NCI-H446 treated with DMSO at 0.1 percent for 48 hours (cell line): Measurements from ENCODE around the gene SIGLEC11.
A peak's percentile ranks its signal among the peaks of the same experiment; 100 is the strongest.
"Not testable (repeated sequence)": the region's sequence is repeated elsewhere in the genome, so short reads cannot be mapped to it uniquely, and the experiment has no call there.

Source experiments
- DNase-seq: peaks from one replicate; lab custom pipeline; 2025; lab: John Stamatoyannopoulos, UW

The SIGLEC11 gene

DNA sequence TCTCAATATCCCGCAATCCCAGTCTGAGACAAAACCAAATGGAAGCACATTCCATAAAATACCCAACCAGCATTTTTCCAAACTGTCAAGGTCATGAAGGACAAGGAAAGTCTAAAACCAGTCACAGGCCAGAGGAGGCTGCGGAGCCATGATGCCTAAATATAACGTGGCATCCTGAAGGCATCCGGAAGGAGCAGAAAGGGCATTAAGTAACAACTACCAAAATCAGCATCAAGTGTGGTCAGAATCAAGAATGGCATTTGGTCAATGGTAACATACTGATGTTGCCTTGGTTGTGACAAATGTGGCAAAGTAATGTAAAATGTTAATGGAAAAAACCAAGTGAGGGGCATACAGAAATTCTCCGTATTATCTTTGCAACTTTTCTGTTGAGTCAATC is 35.5 kb downstream of the SIGLEC11 start:
- no peak for DNase-seq

DNA sequence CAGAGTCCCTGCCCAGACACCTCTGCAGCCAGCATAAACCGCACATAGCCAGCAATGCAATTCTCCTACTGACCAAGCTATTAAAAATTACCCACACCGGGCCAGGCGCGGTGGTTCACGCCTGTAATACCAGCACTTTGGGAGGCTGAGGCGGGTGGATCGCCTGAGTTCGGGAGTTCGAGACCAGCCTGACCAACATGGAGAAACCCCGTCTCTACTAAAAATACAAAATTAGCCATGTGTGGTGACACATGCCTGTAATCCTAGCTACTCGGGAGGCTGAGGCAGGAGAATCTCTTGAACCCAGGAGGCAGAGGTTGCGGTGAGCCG is 36.1 kb downstream of the SIGLEC11 start:
- not testable (repeated sequence) for DNase-seq

DNA sequence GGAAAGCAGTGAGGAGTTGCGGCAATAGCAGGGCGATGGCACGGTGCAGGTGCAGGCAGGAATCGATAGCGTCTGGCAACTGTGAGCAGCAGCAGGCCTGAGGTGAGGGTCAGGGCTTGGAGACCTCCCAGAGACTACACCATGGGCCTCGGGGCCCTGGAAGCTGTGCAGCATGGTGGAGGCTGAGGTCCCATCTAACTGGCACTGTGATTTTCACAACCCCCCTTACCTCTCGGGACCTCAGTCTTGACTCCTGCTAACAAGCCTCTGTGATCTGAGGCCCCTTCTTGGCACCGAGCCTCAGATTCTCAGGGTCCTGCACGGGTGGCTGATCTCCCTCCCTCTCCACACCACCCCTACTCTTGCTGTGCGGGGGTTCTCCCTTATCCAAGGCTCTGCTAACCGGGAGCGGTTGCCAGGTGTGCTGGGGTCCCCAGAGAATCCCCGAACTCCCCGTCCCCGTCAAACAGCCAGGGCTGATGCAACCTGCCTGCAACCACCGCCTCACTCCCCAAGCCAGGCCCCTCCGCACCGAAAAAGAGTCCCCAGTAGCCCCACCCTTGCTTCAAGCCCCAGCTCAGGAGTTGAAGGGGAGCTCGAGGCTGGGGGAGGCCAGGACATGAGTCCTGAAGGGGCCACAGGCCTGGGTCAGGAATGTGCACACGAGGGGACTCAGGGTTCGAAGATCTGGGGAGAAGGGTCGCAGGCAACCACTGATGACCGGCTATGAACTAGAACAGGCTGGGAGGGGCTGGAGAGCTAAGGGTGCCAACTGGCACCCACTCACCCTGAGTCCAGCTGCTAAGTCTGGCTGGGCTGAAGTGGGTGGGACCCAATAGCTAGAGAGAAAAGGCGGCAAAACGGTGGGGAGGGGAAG is 36.7 kb downstream of the SIGLEC11 start:
- DNase-seq = peak; percentile 12

DNA sequence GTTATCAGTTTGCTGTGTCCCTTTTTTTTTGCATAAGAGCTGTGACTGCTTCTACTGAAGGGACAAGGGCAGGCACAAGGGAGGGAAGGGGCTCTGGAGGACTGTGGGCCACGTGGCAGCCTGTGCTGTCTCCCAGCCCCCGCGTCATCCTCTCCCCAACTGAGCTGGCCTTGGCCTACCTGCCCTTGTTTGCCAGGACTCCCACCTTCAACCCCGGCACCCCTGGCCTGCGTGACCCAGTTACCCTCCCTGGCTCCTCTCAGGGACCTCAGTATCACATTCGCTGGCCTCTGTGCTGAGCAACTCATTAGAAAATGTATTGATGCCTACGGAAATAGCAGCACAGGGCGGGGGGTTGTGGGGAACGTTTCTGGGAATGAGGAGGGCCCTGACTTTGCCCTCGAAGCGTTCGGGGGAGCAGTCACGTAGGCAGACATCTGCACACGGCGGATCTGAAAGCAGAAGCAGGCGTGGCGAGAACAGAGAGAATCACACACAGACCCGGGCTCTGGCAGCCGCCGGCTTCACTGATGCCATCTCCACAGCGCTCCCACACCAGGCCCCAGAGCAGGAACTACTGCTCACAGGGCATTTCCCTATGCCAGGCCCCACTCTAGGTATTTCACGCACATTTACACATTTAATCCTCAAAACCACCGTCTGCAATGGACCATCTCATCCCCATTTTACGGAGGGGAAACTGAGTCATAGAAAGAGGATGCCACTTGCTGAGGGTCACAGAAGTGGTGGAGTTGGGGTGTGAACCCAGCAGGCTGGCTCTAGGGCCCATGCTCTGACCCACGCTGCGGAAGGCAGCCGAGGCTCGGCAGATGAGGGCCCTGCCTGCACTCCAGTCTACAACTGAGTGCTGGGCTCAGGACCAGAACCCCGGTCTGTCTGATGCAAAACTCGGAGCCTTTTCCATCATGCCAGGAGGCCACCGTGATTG is 37.6 kb downstream of the SIGLEC11 start:
- DNase-seq = no peak

DNA sequence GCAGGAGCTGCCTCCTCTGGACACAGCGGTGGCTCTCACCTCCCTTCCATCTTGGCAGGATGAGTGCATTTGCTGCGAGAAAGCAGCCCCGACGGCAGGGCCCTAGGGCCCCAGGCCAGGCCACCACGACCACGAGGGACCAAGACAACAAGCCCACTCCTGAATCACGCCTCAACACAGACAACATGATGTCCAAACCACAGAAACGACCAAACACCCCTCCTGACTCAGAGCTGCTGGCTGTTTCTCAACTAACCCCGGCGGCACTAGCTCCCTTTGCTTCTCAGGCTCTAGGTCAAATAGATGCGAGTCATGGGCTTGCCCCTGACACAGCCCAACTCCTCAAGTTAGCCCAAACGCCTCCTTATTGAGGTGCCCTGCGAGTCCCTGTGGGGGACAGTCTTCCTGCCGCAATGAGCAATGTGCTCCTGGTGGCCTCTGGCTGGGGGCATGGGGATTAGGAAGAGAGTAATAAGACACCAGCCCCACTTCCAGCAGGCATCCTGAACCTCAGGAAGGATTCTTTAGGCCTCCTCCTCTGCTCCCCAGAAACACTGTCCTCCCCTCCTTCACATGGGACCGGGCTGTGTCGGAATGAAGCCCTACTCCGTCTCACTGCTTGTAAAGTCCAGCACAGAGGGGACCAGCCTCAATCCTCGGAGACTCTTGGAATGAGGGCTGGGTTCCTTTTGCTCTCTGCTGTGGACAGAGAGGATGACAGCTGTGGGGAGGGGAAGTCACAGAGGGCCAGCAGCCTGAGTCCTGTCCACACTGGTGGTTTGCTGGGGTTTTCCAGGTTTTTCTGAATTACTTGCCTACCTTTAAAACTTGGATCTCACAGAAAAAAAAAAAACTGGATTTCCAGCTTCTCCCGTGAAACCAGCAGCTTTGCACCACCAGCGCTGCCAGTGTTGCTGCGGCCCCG is 38.8 kb downstream of the SIGLEC11 start:
- no peak for DNase-seq

DNA sequence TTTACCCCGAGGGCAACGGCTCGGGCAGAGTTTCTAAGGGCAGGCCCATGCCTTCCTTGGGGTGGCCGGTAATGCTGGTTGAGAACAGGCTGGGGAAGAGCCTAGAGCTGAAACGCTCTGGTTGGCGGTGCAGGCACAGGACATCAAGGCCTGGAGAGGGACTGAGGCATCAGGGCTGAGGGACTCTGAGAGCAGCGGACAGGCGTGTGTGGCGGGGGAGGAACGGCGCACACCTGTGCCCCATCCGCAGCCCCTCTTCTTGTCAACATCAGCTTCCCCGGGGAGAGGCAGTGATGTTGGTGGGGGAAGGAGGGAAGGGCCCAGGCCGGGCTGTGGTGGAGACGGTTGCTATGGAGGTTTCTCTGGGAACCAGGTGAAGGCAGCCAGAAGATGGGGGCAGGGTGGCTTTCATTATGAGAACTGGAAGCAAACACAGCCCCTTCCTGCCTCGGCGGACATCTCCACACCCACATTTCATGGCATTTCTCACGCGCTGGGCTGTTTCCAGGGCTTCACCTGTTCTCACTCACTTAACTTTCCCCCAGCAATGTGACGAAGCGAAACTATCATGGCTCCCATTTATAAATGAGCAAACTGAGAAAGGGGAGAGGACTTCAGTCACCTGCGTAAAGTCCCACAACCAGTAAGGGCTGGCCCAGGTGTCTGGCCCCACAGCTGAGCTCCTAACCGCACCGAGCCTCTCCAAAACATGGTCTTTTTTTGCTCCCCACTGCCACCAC is 40.2 kb downstream of the SIGLEC11 start:
- DNase-seq = no peak

DNA sequence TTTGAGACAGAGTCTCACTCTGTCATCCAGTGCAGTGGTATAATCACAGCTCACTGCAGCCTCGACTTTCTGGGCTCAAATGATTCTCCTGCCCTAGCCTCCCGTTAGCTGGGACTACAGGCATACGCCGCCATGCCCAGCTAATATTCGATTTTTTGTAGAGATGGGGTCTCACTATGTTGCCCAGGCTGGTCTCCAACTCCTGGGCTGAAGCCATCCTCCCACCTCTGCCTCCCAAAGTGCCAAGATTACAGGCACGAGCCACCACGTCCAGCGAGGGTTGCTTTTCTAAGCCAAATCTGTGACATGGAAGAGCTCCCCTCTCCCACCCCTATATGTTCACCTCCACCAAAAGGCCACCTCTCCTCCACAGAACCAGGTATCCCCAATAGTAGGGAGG is 42.9 kb downstream of the SIGLEC11 start:
- no peak for DNase-seq

DNA sequence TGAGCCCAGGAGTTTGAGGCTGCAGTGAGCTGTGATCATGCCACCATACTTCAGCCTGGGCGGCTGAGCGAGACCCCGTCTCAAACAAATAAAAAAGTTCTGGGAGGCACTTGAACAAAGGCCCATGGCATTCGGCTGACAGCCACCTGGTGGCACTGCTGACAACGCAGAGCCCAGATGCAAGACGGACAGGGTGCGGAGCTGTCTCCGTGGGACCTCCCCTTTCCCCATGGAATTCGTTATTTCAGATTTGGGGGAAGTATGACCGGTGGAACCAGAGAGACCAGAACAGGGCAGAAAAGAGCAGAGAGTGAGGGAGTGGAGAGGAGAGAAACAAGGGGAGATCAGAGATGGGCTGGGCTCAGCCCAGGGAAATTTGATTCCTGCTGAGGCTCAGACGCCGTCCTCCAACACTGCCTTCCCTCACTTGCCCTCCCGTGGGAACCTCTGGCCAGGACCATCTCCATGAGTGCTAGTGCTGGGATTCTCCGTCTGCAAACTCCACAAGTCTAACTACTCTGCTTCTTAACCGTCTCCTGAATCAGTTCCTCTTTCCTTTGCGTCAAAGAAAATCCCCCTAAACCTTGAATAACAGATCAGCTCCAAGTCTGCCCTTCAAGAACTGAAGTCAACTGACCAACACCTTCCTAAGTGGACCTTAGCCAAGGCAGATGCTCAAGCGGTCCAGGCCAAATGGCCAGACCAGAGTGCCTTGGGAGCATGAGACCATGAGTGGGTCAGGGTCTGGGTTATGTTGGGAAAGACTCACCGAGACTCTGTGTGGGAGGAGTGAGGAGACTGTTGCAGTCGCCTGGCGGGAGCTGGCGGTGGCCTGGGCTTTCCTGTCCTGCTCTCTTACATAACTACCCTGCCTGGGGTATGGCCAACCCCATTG is 43.9 kb downstream of the SIGLEC11 start:
- no peak for DNase-seq

DNA sequence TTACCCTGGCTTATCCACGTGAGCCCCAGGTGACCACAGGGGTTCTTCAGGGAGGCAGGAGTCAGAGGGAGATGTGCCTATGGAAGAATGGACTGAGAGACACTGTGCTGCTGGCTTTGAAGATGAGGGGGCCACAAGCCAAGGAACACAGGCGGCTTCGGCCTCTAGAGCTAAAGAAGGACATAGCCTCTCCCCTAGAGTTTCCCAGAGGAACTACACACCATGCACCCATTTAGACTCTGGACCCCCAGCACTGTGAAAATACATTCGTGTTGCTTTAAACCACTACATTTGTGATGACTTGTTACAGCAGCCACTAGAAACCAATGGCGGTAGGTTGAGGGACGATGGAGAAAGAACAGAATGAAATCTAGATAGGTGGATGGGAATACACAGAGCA is 45.7 kb downstream of the SIGLEC11 start:
- DNase-seq = no peak

DNA sequence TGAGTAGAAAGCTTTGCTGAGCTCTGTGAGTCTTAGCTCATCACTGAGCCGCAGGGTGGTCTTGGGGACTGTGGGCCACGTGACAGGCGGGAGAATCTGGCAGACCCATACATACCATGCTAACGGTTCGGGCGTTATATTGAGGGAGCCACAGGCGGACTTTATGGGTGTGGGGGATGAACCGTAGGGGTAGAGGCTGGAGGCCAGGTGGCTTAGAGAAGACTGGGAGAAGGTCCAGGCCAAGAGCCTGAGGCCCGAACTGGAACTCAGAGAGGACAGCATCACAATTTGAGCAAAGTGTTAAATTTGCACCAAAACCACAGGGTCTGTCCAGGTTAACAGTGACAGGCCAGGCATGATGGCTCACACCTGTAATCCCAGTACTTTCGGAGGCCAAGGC is 47.3 kb downstream of the SIGLEC11 start:
- no peak for DNase-seq

DNA sequence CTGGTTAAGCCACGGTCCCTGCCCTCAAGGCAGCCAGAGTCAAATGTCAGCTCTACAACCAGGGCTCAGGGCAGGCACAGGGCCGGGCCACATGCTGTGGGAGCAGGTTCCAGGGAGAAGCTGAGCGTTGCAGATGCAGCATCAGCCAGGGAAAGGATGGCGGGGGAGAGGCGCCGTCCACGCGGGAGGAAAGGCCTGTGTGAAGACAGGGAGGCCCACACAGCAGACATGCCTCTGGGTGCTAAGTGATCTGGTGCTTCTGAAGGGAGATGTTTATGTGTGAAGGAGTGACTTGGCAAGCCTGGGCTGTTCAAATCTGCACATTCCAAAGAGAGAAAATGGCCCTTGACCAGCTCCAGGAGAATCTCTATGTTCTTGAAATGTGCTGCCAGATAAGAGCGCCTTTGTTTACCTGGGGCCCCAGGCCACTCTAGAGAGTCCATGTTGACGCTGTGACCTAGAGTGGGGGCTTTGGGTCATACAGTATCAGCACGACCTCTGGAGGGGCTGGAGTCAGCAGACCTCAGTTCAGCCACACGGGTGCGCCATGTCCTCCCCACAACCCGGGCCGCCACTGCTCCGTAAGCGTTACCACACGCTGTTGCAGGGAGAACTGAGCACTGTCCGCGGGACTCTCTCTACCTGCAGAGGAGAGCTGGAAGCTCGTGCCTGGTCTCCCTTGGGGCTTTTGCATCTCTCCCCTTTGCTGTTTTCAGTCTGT is 47.8 kb downstream of the SIGLEC11 start:
- DNase-seq = no peak

DNA sequence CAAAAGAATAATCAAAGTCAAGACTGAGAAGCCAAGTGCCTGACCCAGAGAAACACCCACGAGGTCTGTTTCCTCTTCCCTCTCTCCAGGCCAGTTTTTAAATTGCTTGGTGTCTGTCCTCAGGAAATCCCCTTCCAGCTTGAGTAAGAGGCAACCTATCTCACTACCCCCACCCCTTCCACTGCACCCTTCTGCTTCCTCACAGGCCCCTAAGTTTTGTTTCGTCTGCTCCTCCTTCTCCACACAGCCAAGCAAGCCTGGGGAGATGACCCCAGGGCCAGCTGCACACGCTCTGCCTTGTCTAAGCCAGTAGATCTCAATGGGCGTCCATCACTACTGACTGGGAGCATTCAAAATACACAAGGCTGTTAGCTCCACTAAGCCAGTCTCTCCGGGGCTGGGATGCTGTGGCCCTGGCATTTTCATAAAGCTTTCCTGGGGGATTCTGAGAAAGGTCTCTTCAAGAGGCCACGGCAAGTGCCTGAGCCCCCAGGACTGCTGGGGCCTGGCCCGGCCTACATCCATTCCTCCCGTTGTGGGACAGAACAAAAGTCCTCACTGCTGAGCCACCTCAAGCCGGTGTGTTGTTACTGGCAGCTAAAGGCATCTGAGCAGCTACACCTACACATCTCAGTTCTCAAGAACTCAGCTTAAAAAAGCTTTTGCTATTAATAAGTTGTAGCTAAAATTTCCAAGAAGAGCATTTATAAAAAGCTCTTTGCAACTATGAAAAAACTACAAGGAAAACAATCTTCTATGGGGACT is 49.4 kb downstream of the SIGLEC11 start:
- no peak for DNase-seq

DNA sequence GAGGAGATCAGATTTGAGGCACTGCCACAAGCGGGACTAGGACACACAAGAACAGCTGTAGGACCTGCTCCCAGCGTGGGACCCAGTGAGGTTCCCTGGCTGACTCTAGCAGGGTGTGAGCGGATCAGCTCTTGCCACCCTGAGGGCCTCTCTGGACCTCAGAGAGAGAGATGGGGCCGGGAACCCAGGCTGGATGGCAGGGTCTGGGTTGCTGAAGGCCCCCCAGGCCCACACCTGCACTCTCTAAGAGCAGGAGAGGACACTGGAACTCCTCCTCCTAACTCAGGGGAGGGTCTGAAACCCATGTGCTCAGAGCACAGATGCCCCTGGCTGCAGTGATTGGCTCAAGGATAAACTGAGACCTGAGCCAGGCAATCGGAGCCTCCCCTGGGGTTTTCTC is 50.8 kb downstream of the SIGLEC11 start:
- no peak for DNase-seq

DNA sequence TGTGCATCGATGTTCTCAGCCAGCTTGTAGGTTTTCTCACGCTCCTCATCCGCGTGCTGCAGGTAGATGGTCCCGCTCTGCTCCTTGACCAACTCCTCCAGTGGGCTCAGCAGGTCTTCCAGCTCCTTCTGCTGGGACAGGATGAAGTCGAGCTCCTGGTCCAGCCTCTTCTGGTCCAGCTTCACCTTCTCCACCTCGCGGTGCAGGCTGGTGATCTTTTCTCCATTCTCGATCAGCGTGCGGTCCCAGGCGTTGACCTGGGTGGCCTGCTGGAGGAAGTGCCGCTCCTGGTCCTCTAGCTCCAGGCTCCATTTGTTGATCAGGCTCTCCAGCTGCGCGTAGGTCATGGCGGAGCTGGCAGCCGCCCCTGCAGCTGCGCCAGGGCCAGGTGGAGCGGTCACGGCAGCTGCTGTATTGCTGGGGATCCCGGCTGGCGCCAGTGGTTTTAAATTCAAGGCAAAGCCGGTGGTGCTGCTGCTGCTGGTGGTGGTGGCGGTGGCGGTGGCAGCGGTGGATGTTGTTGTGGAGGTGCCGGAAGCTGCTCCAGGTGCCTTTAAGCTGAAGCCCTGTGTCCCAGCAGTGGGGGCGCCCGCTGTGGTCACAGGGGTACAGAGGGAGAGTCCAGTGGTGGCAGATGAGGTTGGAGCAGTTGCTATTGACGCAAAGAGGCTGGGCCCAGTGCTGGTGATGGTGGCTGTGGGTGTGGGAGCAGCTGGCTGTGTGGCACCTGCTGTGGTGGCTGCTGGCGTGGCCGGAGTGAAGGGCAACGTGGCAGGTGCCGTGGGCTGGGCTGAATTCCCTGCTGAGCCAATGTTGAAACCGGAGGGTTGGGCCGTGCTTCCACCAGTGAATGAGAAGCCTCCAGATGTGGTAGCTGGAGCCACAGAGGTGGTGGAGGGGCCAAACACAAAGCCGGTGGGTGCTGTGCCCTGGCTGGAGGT is 52.2 kb downstream of the SIGLEC11 start:
- DNase-seq = no peak

DNA sequence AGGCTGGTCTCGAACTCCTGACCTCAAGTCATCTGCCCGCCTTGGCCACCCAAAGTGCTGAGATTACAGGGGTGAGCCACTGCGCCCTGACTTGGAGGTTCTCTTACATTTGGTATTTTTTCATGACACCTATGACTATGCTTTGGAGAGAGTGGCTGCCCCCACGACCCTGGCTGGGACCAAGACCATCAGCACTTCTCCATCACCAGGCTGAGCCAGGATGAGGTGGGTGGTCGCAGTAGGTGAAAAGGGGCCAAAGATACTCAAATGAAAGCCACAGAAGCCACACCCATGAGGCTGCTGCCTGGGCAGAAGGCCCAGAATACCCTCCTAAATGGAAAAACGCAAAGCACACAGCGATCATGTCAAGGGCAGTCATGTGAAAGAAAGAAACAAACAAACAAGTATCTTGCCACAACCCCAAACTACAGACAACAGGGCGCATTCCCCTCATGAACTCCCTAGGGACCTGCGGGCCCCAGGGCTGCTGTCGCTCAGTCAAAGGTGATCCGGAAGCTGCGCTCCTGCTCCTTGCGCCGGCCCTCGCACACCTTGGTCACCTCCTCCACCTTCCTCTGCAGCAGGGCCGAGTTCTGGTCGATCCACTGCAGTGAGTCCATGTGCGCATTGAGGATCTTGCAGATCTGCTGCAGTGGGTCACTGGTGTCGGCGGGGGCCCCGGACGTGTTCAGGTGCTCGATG is 53.1 kb downstream of the SIGLEC11 start:
- DNase-seq = no peak

DNA sequence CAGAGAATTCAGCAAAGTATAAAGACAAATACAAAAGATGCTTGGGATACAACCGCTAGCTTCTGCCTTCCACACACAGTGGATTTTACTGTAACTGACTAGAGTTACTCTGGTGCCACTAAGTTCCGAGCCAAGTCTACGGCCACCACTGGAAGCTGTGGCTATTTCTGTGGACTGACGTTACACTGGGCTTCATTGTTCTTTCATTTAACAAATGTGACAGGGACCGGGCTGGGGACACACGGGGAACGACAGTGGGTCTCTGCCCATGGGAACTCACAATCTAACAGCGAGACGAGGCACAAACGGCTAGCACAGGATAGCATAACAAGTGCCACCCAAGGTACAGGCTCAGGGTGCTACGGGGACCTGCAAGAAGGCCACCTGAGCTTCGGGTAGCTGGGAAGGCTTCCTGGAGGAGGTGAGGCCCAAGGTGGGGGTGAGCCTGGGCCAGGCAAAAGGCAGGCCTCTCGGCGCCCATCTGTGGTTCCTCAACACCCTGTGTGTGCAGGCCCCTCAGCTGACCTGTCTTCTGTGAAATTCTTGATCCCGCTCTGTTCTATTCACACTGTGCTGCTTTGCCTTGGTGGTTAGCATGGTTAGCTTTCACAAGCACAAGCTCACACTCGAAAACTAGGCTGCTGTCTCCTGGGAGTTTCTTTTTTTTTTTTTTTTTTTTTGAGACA is 54.0 kb downstream of the SIGLEC11 start:
- no peak for DNase-seq
